ENCODE measurements around the gene PPP1R10. TPM values are rescaled to one million over a fixed set of nuclear protein-coding genes. Genes with fewer than 3 reads are reported as not detected.

The PPP1R10 gene
- total and polyA plus RNA-seq, 2 of the 13 experiments (the other 11 are each of a cell fraction or from before 2014, with no cell fraction given), result 26.3 to 38.4 TPM

- TF ChIP-seq ZBTB34 (CRISPR knock-in tag; IDR thresholded peaks at IDR 0.05) (0 out of 2 replicates have a peak, but pooled peaks have one; percentile 27), ZNF281 (CRISPR knock-in tag; IDR thresholded peaks at IDR 0.05; ENCODE audit: borderline replicate concordance) (peak; percentile 79), ZNF543 (CRISPR knock-in tag; IDR thresholded peaks at IDR 0.05) (0 out of 2 replicates have a peak, but pooled peaks have one; percentile 63), ZNF512 (CRISPR knock-in tag; IDR thresholded peaks at IDR 0.05) (0 out of 2 replicates have a peak, but pooled peaks have one; percentile 68), RBAK (CRISPR knock-in tag; IDR thresholded peaks at IDR 0.05) (no peak), UBTF (CRISPR knock-in tag; IDR thresholded peaks at IDR 0.05) (0 out of 2 replicates have a peak, but pooled peaks have one; percentile 5), E2F2 (CRISPR knock-in tag; IDR thresholded peaks at IDR 0.05; ENCODE audit: borderline replicate concordance) (0 out of 2 replicates have a peak, but pooled peaks have one; percentile 9), ARID2 (CRISPR knock-in tag; IDR thresholded peaks at IDR 0.05; ENCODE audit: borderline replicate concordance) (0 out of 2 replicates have a peak, but pooled peaks have one; percentile 35), ZBTB37 (CRISPR knock-in tag; IDR thresholded peaks at IDR 0.05) (no peak), ELF4 (CRISPR knock-in tag; IDR thresholded peaks at IDR 0.05; ENCODE audit: borderline replicate concordance) (0 out of 2 replicates have a peak, but pooled peaks have one; percentile 39), ZNF235 (CRISPR knock-in tag; IDR thresholded peaks at IDR 0.05; ENCODE audit: borderline replicate concordance) (peak; percentile 49; the same call in 1 of the 2 replicates), ZNF589 (CRISPR knock-in tag; conservative IDR thresholded peaks at IDR 0.05) (0 out of 2 replicates have a peak, but pooled peaks have one; percentile 7), ELF3 (CRISPR knock-in tag; IDR thresholded peaks at IDR 0.05) (peak; percentile 11; the same call in 1 of the 2 replicates), MTERF4 (CRISPR knock-in tag; IDR thresholded peaks at IDR 0.05) (0 out of 2 replicates have a peak, but pooled peaks have one; percentile 84), CBFB (CRISPR knock-in tag; IDR thresholded peaks at IDR 0.05) (0 out of 2 replicates have a peak, but pooled peaks have one; percentile 5)
Measured at GRCh38 chr6:30555816-30556065, 61.3 kb downstream of the PPP1R10 start (continued).
